ENCODE measurements around the gene SASH1.

GRCh38 chr6:148348335-148348734 lies 5.7 kb downstream of the SASH1 start:
- TF ChIP-seq ZNF274 (IDR thresholded peaks at IDR 0.05; ENCODE audit: low read depth, low read length) (no peak), SUZ12 (IDR thresholded peaks at IDR 0.05; ENCODE audit: extremely low read depth, insufficient read depth, insufficient read length) (no peak), YY1 (IDR thresholded peaks at IDR 0.05; ENCODE audit: insufficient read depth, insufficient read length) (no peak)
